ENCODE measurements around the gene GRIA1.

Gene GRIA1

DNA sequence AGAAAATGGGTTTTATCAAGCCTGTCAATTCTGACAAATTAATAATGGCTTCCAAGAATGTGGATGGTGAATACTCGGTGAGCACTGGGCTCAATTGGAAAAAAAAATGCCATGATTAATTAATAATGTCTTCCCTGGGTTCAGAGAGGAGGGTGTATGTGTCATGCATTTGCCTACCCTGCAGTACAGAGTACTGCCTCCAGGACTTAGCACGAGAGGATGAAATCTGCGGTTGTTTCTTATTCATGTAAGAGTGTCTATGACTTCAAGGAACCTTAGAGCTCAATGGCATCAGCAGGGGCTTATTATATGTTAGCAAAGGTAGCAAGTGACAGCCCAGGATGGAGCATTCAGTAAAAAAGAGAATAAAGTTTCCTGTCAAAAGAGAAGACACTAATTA is 132.7 kb downstream of the GRIA1 start:
- Histone ChIP-seq H3K27ac (ENCODE audit: poor library complexity, severe bottlenecking) (peak overlapping the region; percentile 43), H3K36me3 (ENCODE audit: low read depth) (no peaks in the 10 kb centered on the region), H3K27me3 (ENCODE audit: insufficient read depth, poor library complexity, severe bottlenecking) (no peaks in the 10 kb centered on the region), H3K4me1 (ENCODE audit: insufficient read depth, poor library complexity, severe bottlenecking) (peaks cover 29% of the 10 kb centered on the region), H3K9me3 (ENCODE audit: severe bottlenecking) (no peaks in the 10 kb centered on the region), H3K4me3 (ENCODE audit: severe bottlenecking) (no peak overlapping the region)
- ATAC-seq (ENCODE audit: low read depth) (no peak), DNase-seq (ENCODE audit: low spot score) (no peak)
- TF ChIP-seq, protein P1, sequence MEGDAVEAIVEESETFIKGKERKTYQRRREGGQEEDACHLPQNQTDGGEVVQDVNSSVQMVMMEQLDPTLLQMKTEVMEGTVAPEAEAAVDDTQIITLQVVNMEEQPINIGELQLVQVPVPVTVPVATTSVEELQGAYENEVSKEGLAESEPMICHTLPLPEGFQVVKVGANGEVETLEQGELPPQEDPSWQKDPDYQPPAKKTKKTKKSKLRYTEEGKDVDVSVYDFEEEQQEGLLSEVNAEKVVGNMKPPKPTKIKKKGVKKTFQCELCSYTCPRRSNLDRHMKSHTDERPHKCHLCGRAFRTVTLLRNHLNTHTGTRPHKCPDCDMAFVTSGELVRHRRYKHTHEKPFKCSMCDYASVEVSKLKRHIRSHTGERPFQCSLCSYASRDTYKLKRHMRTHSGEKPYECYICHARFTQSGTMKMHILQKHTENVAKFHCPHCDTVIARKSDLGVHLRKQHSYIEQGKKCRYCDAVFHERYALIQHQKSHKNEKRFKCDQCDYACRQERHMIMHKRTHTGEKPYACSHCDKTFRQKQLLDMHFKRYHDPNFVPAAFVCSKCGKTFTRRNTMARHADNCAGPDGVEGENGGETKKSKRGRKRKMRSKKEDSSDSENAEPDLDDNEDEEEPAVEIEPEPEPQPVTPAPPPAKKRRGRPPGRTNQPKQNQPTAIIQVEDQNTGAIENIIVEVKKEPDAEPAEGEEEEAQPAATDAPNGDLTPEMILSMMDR (IDR thresholded peaks at IDR 0.05; ENCODE audit: poor library complexity, severe bottlenecking): no peak

DNA sequence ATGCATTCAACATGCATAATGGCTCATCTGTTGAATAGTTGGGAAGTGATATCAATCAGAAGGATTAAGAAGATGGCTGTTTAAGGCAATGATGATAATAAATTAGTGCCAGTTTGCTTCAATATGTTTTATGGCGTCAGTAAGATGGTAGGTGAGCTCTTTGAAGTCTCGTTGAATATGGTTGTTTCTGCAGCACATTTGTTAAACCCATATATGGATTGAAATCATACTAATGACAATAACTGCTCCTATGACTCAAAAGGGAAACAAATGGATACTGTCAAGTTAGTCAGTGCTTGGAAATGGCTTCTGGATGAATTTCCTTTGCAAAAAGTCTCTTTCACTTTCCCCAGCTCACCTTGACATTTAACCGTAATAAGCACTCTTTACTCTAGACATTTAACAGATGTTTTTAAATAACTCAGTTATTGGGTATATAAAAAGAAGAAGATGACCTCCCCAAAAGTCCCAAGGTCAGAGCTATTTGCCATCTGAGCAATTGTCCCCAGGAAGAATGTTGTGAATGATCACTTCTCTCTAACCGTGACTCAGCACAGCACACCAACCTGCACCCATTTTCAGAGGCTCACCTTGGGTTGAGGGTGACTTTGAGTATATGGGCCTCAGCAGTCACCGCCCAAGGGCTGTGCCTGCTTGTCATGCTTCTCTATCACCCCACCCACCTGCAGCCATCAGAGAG is 133.4 kb downstream of the GRIA1 start:
- Histone ChIP-seq H3K27ac (ENCODE audit: poor library complexity, severe bottlenecking) (peak overlapping the region; percentile 43), H3K27me3 (ENCODE audit: insufficient read depth, poor library complexity, severe bottlenecking) (no peaks in the 10 kb centered on the region), H3K9me3 (ENCODE audit: severe bottlenecking) (no peaks in the 10 kb centered on the region), H3K4me1 (ENCODE audit: insufficient read depth, poor library complexity, severe bottlenecking) (peaks cover 35% of the 10 kb centered on the region), H3K4me3 (ENCODE audit: severe bottlenecking) (no peak overlapping the region), H3K36me3 (ENCODE audit: low read depth) (no peaks in the 10 kb centered on the region)
- TF ChIP-seq, protein P1 (IDR thresholded peaks at IDR 0.05; ENCODE audit: poor library complexity, severe bottlenecking): no peak
- DNase-seq (ENCODE audit: low spot score) (no peak), ATAC-seq (ENCODE audit: low read depth) (no peak)

DNA sequence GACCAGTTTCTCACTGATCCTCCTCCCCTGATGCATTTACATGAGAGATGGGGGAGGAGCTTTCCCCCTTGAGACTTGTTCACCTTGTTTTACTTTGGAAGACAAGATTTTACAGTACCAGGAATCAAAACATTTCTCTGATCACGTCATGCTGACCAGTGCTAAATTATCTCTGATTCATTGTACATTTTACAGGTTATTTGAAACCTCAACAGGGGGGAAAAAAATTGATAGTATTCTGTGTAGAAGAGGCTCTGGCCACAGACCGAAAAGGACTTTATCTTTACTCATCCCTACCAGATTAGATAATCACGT is 133.9 kb downstream of the GRIA1 start:
- no peaks in the 10 kb centered on the region for H3K27me3 ChIP-seq (ENCODE audit: insufficient read depth, poor library complexity, severe bottlenecking)
- no peak for ATAC-seq (ENCODE audit: low read depth)
- TF ChIP-seq, protein P1 (IDR thresholded peaks at IDR 0.05; ENCODE audit: poor library complexity, severe bottlenecking): no peak
- no peak overlapping the region for H3K4me3 ChIP-seq (ENCODE audit: severe bottlenecking)
- H3K36me3 ChIP-seq (ENCODE audit: low read depth): no peaks in the 10 kb centered on the region
- peak overlapping the region; percentile 43 for H3K27ac ChIP-seq (ENCODE audit: poor library complexity, severe bottlenecking)
- H3K9me3 ChIP-seq (ENCODE audit: severe bottlenecking): no peaks in the 10 kb centered on the region
- peaks cover 35% of the 10 kb centered on the region for H3K4me1 ChIP-seq (ENCODE audit: insufficient read depth, poor library complexity, severe bottlenecking)
- no peak for DNase-seq (ENCODE audit: low spot score)

DNA sequence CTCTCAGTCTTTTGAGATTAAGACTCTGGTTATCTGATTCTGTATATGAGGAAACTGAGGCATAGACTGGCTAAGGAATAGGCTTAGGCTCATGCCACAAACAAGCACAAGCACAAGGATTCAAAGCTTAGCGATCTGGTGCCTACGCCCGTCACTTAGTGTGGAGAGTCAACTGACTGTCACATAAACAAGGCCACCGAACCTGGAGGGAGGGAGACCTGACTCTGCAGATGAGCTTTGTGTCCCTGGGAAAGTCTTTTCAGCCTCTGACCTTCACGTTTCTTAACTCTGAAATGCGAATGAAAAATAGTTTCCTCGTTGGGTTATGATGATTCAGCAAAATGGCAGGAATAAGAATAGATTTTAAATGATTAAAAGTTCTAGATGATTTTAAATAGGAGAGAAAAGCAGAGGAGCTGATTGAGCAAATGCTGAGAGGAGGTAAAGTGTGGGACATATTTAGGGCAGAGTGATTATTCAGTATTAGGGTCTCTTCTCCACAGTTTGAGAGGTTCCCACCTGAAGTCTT is 135.4 kb downstream of the GRIA1 start:
- Histone ChIP-seq H3K36me3 (ENCODE audit: low read depth) (no peaks in the 10 kb centered on the region), H3K27me3 (ENCODE audit: insufficient read depth, poor library complexity, severe bottlenecking) (no peaks in the 10 kb centered on the region), H3K27ac (ENCODE audit: poor library complexity, severe bottlenecking) (no peak overlapping the region), H3K9me3 (ENCODE audit: severe bottlenecking) (no peaks in the 10 kb centered on the region), H3K4me1 (ENCODE audit: insufficient read depth, poor library complexity, severe bottlenecking) (peaks cover 29% of the 10 kb centered on the region), H3K4me3 (ENCODE audit: severe bottlenecking) (no peak overlapping the region)
- ATAC-seq (ENCODE audit: low read depth) (no peak), DNase-seq (ENCODE audit: low spot score) (no peak)
- TF ChIP-seq, protein P1 (IDR thresholded peaks at IDR 0.05; ENCODE audit: poor library complexity, severe bottlenecking): no peak

DNA sequence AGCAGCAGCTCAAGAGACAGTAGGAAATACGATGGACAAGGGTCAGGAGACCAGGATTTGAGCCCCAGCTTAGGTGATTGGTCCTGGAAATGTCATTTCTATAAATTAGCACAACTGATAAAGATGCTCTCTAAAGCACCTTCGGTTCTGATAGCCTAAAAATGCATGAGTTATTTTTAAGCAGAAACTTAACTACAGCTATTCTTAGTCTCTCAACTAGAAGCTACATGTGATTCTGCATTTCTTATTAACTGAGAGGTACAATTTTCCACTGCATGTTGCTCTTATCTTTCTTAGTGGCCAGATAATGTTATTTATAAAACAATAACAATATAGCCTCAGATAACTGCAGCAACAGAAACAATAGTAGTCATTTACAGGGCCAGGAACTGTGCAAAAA is 136.4 kb downstream of the GRIA1 start:
- Histone ChIP-seq H3K4me1 (ENCODE audit: insufficient read depth, poor library complexity, severe bottlenecking) (peaks cover 29% of the 10 kb centered on the region), H3K27me3 (ENCODE audit: insufficient read depth, poor library complexity, severe bottlenecking) (no peaks in the 10 kb centered on the region), H3K9me3 (ENCODE audit: severe bottlenecking) (no peaks in the 10 kb centered on the region), H3K4me3 (ENCODE audit: severe bottlenecking) (no peak overlapping the region), H3K36me3 (ENCODE audit: low read depth) (no peaks in the 10 kb centered on the region), H3K27ac (ENCODE audit: poor library complexity, severe bottlenecking) (no peak overlapping the region)
- ATAC-seq (ENCODE audit: low read depth) (no peak), DNase-seq (ENCODE audit: low spot score) (no peak)
- TF ChIP-seq, protein P1 (IDR thresholded peaks at IDR 0.05; ENCODE audit: poor library complexity, severe bottlenecking): no peak
